PC-9 (cell line): ENCODE measurements around the gene ZNF217. TPM values are rescaled to one million over a fixed set of nuclear protein-coding genes. Genes with fewer than 3 reads are reported as not detected.
A peak's percentile ranks its signal among the peaks of the same experiment; 100 is the strongest.
"Not testable (repeated sequence)": the region's sequence is repeated elsewhere in the genome, so short reads cannot be mapped to it uniquely, and the experiment has no call there.

ENCODE experiments used
- Bru-seq: library from RNA; stranded (reverse); fragments of 400-500 nt; gene quantifications from one replicate; lab custom pipeline; 2021; lab: Mats Ljungman, UMichigan
- BruChase-seq, 2 experiments: library from RNA; stranded (reverse); fragments of 400-500 nt; gene quantifications; one replicate each; lab custom pipeline; 2021; lab: Mats Ljungman, UMichigan
- BruUV-seq: library from RNA; stranded (reverse); fragments of 400-500 nt; replicated peaks from 2 replicates; lab custom pipeline; 2021; lab: Mats Ljungman, UMichigan
- CTCF ChIA-PET: fragments of 300-600 bp; sonication (Branson Sonifier 250); formaldehyde crosslinking; loops from one replicate; lab custom pipeline; 2022; ENCODE audit warnings: antibody characterized with exemption; lab: Charles Lee
- POLR2A ChIA-PET: fragments of 300-600 bp; sonication (Branson Sonifier 250); formaldehyde crosslinking; loops from one replicate; lab custom pipeline; 2022; ENCODE audit warnings: antibody characterized with exemption; ENCODE audit not compliant: unreplicated experiment; lab: Charles Lee
- DNase-seq, 2 experiments: peaks; one replicate each; pipeline versions ENCODE4 v3.0.0 to v3.0.0-alpha.2; 2015 to 2022; ENCODE audit warnings: mixed read lengths in 1 of 2
- H2AFZ ChIP-seq: fragments of 200-600 bp; sonication (generic); 2 replicates; pipeline ENCODE4 v1.8.1; 2017; ENCODE audit warnings: antibody characterized with exemption
- H3F3A ChIP-seq: fragments of 200-600 bp; sonication (generic); 2 replicates; pipeline ENCODE4 v1.8.1; 2017; ENCODE audit warnings: antibody characterized with exemption, mild to moderate bottlenecking, low read depth; ENCODE audit not compliant: insufficient read depth
- H3K27ac ChIP-seq: fragments of 200-600 bp; sonication (generic); 2 replicates; pipeline ENCODE4 v1.6.1; 2016; ENCODE audit warnings: mixed run types
- H3K27me3 ChIP-seq: fragments of 200-600 bp; sonication (generic); 2 replicates; pipeline ENCODE4 v1.6.1; 2016; ENCODE audit warnings: low read depth, mixed run types; ENCODE audit not compliant: insufficient read depth
- H3K36me3 ChIP-seq: fragments of 200-600 bp; sonication (generic); 2 replicates; pipeline ENCODE4 v1.6.1; 2016; ENCODE audit warnings: low read depth, mixed run types
- H3K4me1 ChIP-seq: fragments of 200-600 bp; sonication (generic); replicated peaks from 2 replicates; pipeline ENCODE4 v1.6.1; 2016; ENCODE audit warnings: mixed run types; ENCODE audit not compliant: insufficient read depth
- H3K4me2 ChIP-seq: fragments of 200-600 bp; sonication (generic); 2 replicates; pipeline ENCODE4 v1.6.1; 2017; ENCODE audit warnings: mixed run types
- H3K4me3 ChIP-seq: fragments of 200-600 bp; sonication (generic); 2 replicates; pipeline ENCODE4 v1.6.1; 2016; ENCODE audit warnings: mixed run types
- H3K79me2 ChIP-seq: fragments of 200-600 bp; sonication (generic); 2 replicates; pipeline ENCODE4 v1.6.1; 2017; ENCODE audit warnings: low read depth, mixed run types
- H3K9me2 ChIP-seq: fragments of 200-600 bp; sonication (generic); 2 replicates; pipeline ENCODE4 v1.8.1; 2017; ENCODE audit warnings: mild to moderate bottlenecking; ENCODE audit not compliant: insufficient read depth
- H3K9me3 ChIP-seq: fragments of 200-600 bp; sonication (generic); 2 replicates; pipeline ENCODE4 v1.8.1; 2016; ENCODE audit warnings: low read depth; ENCODE audit not compliant: insufficient read depth
- H4K20me1 ChIP-seq: fragments of 200-600 bp; sonication (generic); 2 replicates; pipeline ENCODE4 v1.8.1; 2017; ENCODE audit not compliant: insufficient read depth
- EZH2 ChIP-seq: fragments of 200-600 bp; sonication (generic); IDR thresholded peaks from 2 replicates; pipeline ENCODE4 v1.8.0; 2017; ENCODE audit warnings: antibody characterized with exemption, low read depth
- intact Hi-C: fragments of 100-400 bp; cut with micrococcal nuclease; formaldehyde crosslinking; loops from one replicate; pipeline ENCODE4 v1.10.0; 2022; ENCODE audit not compliant: unreplicated experiment
- long read RNA-seq: library from polyadenylated mRNA; stranded (forward); transcript quantifications from one replicate; pipeline ENCODE4 v2.0.0, GENCODE V29; 2022
- total RNA-seq: library from RNA; stranded (reverse); gene quantifications from 2 replicates; pipeline ENCODE4 v1.2.3, GENCODE V29; 2021
- TF ChIP-seq, protein P1 (sequence below): fragments of 200-600 bp; sonication (generic); conservative IDR thresholded peaks from 2 replicates; pipeline ENCODE4 v1.6.1; 2017; ENCODE audit warnings: mixed run types, antibody characterized with exemption, mild to moderate bottlenecking, moderate library complexity

ZNF217 gene
- 63.8 and 67.3 TPM in 2 replicates for total RNA-seq
- Bru-seq, nascent RNA = percentile 98 among the genes with signal in this experiment
- BruChase-seq, experiment 1, labeled RNA remaining after a 2-hour chase = percentile 99 among the genes with signal in this experiment
- percentile 93 among the genes with signal in this experiment for BruChase-seq, experiment 2, labeled RNA remaining after a 6-hour chase
- long read RNA-seq, full-length matches to known transcripts = 1 of 13 reads
- long read RNA-seq, partial matches to known transcripts = 2 of 13 reads
- long read RNA-seq, other reads (novel, unspliced or antisense) = 10 of 13 reads

DNA sequence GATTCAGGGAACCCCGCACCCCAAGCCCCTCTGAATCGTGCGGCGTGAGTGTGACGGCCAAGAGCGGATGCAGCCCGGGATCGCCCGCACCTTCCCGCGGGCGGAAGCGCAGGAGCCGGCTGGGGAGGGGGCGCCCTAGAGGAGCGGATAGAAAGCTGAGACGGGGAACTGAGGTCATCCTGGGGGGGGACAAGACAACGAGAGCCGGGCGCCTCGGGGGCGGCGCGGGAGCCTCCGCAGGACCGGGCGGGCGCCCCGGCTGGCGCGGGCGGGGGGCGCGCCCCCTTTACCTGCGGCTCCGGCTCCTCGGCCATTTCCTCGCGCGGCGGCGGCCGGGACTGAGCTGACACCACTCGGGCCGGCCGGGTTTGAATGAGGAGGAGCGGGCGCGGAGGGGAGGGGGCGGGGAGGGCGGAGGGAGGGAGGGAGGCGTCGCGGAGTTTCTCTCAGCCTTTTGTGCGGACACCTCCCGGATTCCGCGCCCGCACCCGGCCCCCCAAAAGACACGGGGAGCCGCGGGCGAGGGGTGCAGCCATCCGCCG lies at the start of gene ZNF217:
ZNF217 (minus strand) TSS at position 374 of the 542 bp plus-strand sequence. CDS start 11,013 bp downstream, outside the sequence.
- H3K27me3 ChIP-seq, H3K9me2 ChIP-seq, H3K9me3 ChIP-seq, H4K20me1 ChIP-seq, H3K36me3 ChIP-seq, CTCF ChIA-PET, BruUV-seq: not testable (repeated sequence)
- H2AFZ ChIP-seq = peak within 1 kb of the TSS; percentile 89
- peak within 1 kb of the TSS; percentile 94 for H3K4me2 ChIP-seq
- DNase-seq = peak; percentile 41 to 74
- peak within 1 kb of the TSS; percentile 98 for H3K27ac ChIP-seq
- peaks cover 79% of the 10 kb centered on the region for H3K79me2 ChIP-seq
- POLR2A ChIA-PET = interaction anchor here (0.6 to 1.5 kb wide), 8 partner anchors 17 to 306 kb away, joined by 3 to 11 read pairs (median 6); no protein-coding TSS in a partner anchor
- H3F3A ChIP-seq = peaks cover 34% of the 10 kb centered on the region
- intact Hi-C loops = loop anchor here (1.0 to 5.0 kb wide), 8 partner anchors 15 to 324 kb away; no protein-coding TSS in a partner anchor
- H3K4me1 ChIP-seq = peaks cover 59% of the 10 kb centered on the region
- peak within 1 kb of the TSS; percentile 99 for H3K4me3 ChIP-seq

DNA sequence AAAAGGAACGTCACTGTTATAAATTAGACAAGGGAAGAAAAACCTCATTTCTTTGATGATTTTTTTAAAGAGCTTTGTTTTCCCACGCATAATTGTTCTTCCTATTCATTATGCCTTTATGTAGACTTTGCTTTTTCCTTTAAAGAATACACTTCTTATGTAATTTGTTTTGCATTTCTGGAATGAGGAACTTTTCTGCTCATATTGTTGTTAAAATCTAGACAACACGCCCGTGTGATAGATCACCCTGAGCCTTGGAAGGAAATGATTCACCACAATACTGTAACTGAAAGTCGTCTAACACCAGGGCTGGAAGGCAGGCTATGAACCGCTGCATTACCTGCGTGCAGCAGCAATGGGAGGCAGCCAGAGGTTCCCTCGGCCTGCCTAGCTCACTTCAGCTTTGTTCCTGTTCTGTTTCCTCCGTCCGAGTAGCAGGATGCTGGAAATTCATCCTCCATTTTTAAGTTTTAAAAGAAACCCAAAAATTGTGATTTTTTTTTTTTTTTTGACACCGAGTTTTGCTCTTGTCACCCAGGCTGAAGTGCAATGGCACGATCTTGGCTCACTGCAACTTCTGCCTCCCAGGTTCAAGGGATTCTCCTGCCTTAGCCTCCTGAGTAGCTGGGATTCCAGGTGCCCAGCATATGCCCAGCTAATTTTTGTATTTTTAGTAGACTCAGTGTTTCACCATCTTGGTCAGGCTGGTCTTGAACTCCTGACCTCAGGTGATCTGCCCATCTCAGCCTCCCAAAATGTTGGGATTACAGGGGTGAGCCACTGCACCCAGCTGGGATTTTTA lies 49.6 kb upstream of the ZNF217 start:
- Histone ChIP-seq H3K4me2 (peak overlapping the region; percentile 72), H3K27me3 (no peaks in the 10 kb centered on the region), H3K4me1 (peaks cover 39% of the 10 kb centered on the region), H3F3A (peaks cover 40% of the 10 kb centered on the region), H3K79me2 (no peaks in the 10 kb centered on the region), H3K9me2 (no peaks in the 10 kb centered on the region), H2AFZ (no peak overlapping the region), H3K36me3 (no peaks in the 10 kb centered on the region), H3K4me3 (peak overlapping the region; percentile 26), H4K20me1 (no peaks in the 10 kb centered on the region), H3K27ac (peak overlapping the region; percentile 94), H3K9me3 (no peaks in the 10 kb centered on the region)
- TF ChIP-seq, protein P1, sequence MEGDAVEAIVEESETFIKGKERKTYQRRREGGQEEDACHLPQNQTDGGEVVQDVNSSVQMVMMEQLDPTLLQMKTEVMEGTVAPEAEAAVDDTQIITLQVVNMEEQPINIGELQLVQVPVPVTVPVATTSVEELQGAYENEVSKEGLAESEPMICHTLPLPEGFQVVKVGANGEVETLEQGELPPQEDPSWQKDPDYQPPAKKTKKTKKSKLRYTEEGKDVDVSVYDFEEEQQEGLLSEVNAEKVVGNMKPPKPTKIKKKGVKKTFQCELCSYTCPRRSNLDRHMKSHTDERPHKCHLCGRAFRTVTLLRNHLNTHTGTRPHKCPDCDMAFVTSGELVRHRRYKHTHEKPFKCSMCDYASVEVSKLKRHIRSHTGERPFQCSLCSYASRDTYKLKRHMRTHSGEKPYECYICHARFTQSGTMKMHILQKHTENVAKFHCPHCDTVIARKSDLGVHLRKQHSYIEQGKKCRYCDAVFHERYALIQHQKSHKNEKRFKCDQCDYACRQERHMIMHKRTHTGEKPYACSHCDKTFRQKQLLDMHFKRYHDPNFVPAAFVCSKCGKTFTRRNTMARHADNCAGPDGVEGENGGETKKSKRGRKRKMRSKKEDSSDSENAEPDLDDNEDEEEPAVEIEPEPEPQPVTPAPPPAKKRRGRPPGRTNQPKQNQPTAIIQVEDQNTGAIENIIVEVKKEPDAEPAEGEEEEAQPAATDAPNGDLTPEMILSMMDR = no peak; the same call in 1 of the 2 replicates
- no peak for TF ChIP-seq EZH2
- BruUV-seq = TSS peak; percentile 99
- ChIA-PET CTCF (interaction anchor here (0.5 to 1.2 kb wide), 7 partner anchors 15 to 273 kb away, joined by 3 to 11 read pairs (median 5); no protein-coding TSS in a partner anchor), POLR2A (interaction anchor here (0.5 to 1.1 kb wide), 14 partner anchors 15 to 1452 kb away, joined by 3 to 14 read pairs (median 6); partner anchors contain the start of genes ZFP64 and ZNF217)
- DNase-seq = peak; percentile 73 to 98
- intact Hi-C loops = loop anchor here (1.0 to 2.0 kb wide), 5 partner anchors 20 to 186 kb away; no protein-coding TSS in a partner anchor

DNA sequence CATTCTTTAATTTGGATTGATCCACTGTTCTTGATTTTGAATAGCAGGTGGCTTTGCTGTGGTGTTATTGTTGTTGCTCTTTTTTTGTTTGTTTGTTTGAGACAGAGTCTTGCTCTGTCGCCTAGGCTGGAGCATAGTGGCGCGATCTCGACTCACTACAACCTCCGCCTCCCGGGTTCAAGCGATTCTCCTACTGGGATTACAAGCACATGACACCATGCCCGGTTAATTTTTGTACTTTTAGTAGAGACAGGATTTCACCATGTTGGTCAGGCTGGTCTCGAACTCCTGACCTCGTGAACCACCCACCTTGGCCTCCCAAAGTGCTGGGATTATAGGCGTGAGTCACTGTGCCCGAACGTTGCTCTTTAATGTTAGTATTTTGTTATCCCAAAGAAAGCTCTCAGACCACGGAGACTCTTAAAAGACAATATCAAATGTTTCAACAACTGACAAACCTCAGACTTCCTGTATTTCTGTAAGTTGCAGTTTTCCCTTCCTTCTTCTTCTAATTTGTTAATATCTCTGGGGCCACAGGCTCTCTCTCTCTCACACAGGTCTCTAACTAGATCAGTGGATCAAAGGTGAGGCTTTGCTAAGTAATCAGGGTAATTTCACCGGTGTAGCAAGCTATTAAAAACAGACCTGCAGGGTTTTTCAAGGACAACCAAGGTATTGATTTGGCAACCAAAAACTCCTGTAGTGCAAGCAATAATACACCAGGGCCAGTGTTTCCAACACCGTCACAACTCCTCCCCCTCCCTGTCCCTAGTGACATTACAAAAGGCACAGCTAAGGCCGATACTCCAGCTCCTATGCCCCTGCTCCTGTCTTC lies 48.8 kb upstream of the ZNF217 start:
- ChIA-PET POLR2A (interaction anchor here (0.5 to 1.1 kb wide), 18 partner anchors 16 to 1451 kb away, joined by 3 to 25 read pairs (median 6); partner anchors contain the start of genes ZFP64 and ZNF217), CTCF (interaction anchor here (0.5 to 1.2 kb wide), 7 partner anchors 16 to 274 kb away, joined by 3 to 11 read pairs (median 5); no protein-coding TSS in a partner anchor)
- no peaks in the 10 kb centered on the region for H3K36me3 ChIP-seq
- H3K9me2 ChIP-seq = no peaks in the 10 kb centered on the region
- H3K79me2 ChIP-seq = no peaks in the 10 kb centered on the region
- H3K4me3 ChIP-seq = peak overlapping the region; percentile 26; the same call in 1 of the 2 replicates
- DNase-seq = peak; percentile 69 to 99
- H3K27me3 ChIP-seq = no peaks in the 10 kb centered on the region
- peak overlapping the region; percentile 94 for H3K27ac ChIP-seq
- peak overlapping the region; percentile 52 for H2AFZ ChIP-seq
- H3K4me2 ChIP-seq = peak overlapping the region; percentile 72
- peaks cover 39% of the 10 kb centered on the region for H3K4me1 ChIP-seq
- BruUV-seq = TSS peak; percentile 92
- H3F3A ChIP-seq = peaks cover 40% of the 10 kb centered on the region
- no peaks in the 10 kb centered on the region for H4K20me1 ChIP-seq
- H3K9me3 ChIP-seq = no peaks in the 10 kb centered on the region
- TF ChIP-seq, protein P1 = no peak
- no peak for TF ChIP-seq EZH2
- intact Hi-C loops = loop anchor here (1.0 to 2.0 kb wide), 5 partner anchors 19 to 186 kb away; no protein-coding TSS in a partner anchor
